Body of pancreas (tissue), 4 donors: ENCODE data around the gene KCNJ3. TPM values are rescaled to one million over a fixed set of nuclear protein-coding genes. Genes with fewer than 3 reads are reported as not detected.

Experiments
- ATAC-seq: fragments of 150-250 bp; one replicate; pipeline ENCODE4 v1.9.1; 2016
- DNase-seq, 4 donors: peaks; one replicate each; pipeline ENCODE4 v3.0.0-alpha.2; 2019
- H3K27ac ChIP-seq, 4 donors: fragments of 200-600 bp; sonication (generic); 1 replicate in 3 of 4; 2 replicates in 1 of 4; pipeline versions ENCODE4 v1.5.1 to v1.6.1; 2016 to 2019; ENCODE audit warnings: mild to moderate bottlenecking in 1 of 4, mixed read lengths in 1 of 4, moderate library complexity in 1 of 4
- H3K27me3 ChIP-seq, 2 donors: fragments of 200-600 bp; sonication (generic); one replicate each; pipeline ENCODE4 v1.6.0; 2016; ENCODE audit warnings: mild to moderate bottlenecking in 1 of 2
- H3K36me3 ChIP-seq, 2 donors: fragments of 200-600 bp; sonication (generic); replicated peaks in 1 of 2; 2 replicates each; pipeline ENCODE4 v1.5.1; 2016; ENCODE audit warnings: low read depth in 2 of 2; ENCODE audit not compliant: insufficient read depth in 1 of 2
- H3K4me1 ChIP-seq: fragments of 200-600 bp; sonication (generic); one replicate; pipeline ENCODE4 v1.6.0; 2016
- H3K4me3 ChIP-seq, 2 donors: fragments of 200-600 bp; sonication (generic); 1 replicate in 1 of 2; 2 replicates in 1 of 2; pipeline ENCODE4 v1.5.1; 2016 to 2019
- H3K9me3 ChIP-seq, 3 donors: fragments of 200-600 bp; sonication (generic); 1 replicate in 2 of 3; 2 replicates in 1 of 3; pipeline ENCODE4 v1.5.1; 2016
- POLR2A ChIP-seq, 3 donors: fragments of 450-650 bp; IDR thresholded peaks; one replicate each; pipeline ENCODE4 v1.6.1; 2016; ENCODE audit warnings: antibody characterized with exemption in 3 of 3, mild to moderate bottlenecking in 2 of 3
- WGBS, 2 donors: methylation state at CpG; one replicate each; pipeline ENCODE4 v1.1.5; 2017; 5-methylcytosine and 5-hydroxymethylcytosine counted together
- intact Hi-C: fragments of 100-400 bp; cut with DNase I; formaldehyde crosslinking; loops from one replicate; pipeline ENCODE4 v1.15.1; 2023
- total RNA-seq, 2 donors: library from RNA; depleted of rRNA; stranded (reverse); fragments of >200 nt; gene quantifications; one replicate each; pipeline ENCODE4 v1.1.0, GENCODE V29; 2016
- TF ChIP-seq, protein P1 (sequence below), 7 experiments: fragments of 450-650 bp in 4 of 7; fragments of 200-600 bp in 3 of 7; sonication (generic) in 3 of 7; IDR thresholded peaks; one replicate each; pipeline ENCODE4 v1.5.1; 2016 to 2019; ENCODE audit warnings: antibody characterized with exemption in 7 of 7

The KCNJ3 gene
- total RNA-seq, 2 donors from 2014 or later, result 0.33 to 0.78 TPM

DNA sequence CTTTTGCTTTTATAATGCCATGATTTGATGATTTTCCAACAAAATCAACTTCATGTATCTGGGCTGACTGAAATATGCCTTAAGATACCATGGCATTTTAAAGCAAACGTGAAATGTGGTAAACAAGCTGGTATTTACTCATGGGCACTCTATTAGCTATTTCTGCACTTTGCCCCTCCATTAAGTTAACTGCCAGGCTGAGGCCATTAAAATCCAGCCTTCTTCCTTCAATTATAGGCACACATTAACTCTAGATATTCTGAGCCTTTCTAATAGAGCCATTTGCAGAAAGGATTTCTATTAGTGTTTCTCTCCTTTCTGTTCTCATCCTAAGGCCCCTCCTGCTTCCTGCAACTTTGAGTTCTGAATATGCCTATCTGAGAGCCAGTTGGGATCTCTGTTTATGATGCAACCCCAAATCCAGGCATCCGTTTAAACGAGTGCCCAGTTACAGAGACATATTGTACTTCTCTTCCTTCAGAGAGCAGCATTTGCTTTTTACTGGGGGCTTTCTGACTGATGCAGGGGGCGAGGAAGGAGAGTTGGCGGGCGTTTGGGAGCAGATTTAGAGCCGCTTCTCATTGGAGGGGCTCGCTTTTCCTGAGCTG lies 1.6 kb upstream of the KCNJ3 start:
- no peak for DNase-seq
- TF ChIP-seq POLR2A (IDR thresholded peaks at IDR 0.05), result no peak
- TF ChIP-seq, protein P1, sequence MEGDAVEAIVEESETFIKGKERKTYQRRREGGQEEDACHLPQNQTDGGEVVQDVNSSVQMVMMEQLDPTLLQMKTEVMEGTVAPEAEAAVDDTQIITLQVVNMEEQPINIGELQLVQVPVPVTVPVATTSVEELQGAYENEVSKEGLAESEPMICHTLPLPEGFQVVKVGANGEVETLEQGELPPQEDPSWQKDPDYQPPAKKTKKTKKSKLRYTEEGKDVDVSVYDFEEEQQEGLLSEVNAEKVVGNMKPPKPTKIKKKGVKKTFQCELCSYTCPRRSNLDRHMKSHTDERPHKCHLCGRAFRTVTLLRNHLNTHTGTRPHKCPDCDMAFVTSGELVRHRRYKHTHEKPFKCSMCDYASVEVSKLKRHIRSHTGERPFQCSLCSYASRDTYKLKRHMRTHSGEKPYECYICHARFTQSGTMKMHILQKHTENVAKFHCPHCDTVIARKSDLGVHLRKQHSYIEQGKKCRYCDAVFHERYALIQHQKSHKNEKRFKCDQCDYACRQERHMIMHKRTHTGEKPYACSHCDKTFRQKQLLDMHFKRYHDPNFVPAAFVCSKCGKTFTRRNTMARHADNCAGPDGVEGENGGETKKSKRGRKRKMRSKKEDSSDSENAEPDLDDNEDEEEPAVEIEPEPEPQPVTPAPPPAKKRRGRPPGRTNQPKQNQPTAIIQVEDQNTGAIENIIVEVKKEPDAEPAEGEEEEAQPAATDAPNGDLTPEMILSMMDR (IDR thresholded peaks at IDR 0.05), result no peak
- no peaks in the 10 kb centered on the region for H3K9me3 ChIP-seq
- no peak overlapping the region for H3K27ac ChIP-seq
- ATAC-seq, result no peak
- peaks cover 20% of the 10 kb centered on the region for H3K4me1 ChIP-seq
- WGBS, 2 donors, result 15 to 20% methylated on average over 4 to 8 of the region's 8 CpGs
- no peaks in the 10 kb centered on the region for H3K36me3 ChIP-seq
- H3K4me3 ChIP-seq, result peak overlapping the region in 1 of 2 donors; percentile 39
- no peaks in the 10 kb centered on the region for H3K27me3 ChIP-seq
- intact Hi-C loops, result no loop called here

DNA sequence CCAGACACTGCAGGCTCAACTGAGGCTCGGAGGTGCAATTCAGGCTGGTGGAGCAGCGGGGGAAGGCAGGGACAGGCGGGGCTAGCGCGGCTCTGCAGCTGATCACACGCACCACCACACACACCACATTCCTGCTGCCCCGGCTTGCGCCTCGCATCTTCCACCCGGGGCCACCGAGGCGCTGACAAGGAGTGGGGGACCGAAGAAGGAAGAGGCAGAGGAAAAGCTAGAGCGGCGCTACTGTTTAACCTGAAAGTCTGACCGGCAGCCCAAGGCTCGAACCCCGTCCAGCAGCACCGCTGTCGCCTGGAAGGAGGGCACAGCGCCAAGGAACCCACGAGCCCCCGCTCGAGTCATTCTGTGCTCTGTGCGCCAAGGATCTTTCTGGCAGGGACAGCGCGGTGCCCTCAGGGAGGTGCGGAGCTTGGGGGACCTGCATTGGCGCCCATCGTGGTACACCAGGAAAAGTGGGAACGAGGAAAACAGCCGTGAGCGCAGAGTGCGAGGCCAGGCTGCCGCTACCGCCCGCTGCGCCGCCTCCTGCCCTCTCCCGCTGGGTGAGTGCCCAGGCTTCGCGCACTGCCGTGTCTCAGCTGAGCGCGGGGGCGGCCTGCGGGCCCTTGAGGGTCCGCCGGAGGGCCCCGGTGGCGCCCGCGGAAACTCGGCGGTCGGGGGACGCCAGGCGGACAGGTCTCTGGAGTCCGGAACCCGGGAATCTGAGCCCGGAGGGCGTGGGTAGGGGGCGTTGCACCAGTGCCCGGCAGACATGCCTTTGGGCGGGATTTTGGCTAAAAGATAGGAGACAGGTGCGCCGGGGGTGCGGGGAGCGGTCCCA lies 860 bp upstream of the KCNJ3 start:
- no peak overlapping the region for H3K27ac ChIP-seq
- ATAC-seq, result peak; percentile 69
- WGBS, 2 donors, result 1 to 2% methylated on average over 35 to 68 of the region's 69 CpGs
- intact Hi-C loops, result no loop called here
- peak overlapping the region; percentile 32 to 39 for H3K4me3 ChIP-seq
- H3K36me3 ChIP-seq, result no peaks in the 10 kb centered on the region
- H3K27me3 ChIP-seq, result no peaks in the 10 kb centered on the region
- no peak for TF ChIP-seq POLR2A (IDR thresholded peaks at IDR 0.05)
- TF ChIP-seq, protein P1 (IDR thresholded peaks at IDR 0.05), result no peak
- DNase-seq, result peak; percentile 23 to 56 (median 32)
- peaks cover 20% of the 10 kb centered on the region for H3K4me1 ChIP-seq
- no peaks in the 10 kb centered on the region for H3K9me3 ChIP-seq

DNA sequence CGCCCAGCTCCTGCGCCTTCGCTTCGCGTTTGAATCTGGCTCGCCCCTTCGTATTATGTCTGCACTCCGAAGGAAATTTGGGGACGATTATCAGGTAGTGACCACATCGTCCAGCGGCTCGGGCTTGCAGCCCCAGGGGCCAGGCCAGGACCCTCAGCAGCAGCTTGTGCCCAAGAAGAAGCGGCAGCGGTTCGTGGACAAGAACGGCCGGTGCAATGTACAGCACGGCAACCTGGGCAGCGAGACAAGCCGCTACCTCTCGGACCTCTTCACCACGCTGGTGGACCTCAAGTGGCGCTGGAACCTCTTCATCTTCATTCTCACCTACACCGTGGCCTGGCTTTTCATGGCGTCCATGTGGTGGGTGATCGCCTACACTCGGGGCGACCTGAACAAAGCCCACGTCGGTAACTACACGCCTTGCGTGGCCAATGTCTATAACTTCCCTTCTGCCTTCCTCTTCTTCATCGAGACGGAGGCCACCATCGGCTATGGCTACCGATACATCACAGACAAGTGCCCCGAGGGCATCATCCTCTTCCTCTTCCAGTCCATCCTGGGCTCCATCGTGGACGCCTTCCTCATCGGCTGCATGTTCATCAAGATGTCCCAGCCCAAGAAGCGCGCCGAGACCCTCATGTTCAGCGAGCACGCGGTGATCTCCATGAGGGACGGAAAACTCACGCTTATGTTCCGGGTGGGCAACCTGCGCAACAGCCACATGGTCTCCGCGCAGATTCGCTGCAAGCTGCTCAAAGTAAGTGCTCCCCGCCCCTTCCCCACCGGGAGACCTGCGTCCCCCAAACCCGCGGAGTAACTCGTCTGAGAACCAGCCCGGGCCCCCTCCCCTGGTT lies 453 bp downstream of the KCNJ3 start:
- Histone ChIP-seq H3K4me1 (peaks cover 20% of the 10 kb centered on the region), H3K9me3 (no peaks in the 10 kb centered on the region), H3K27me3 (no peaks in the 10 kb centered on the region), H3K4me3 (peak overlapping the region; percentile 28 to 32), H3K27ac (peak overlapping the region in 1 of 4 donors; percentile 37), H3K36me3 (no peaks in the 10 kb centered on the region)
- no peak for TF ChIP-seq POLR2A (IDR thresholded peaks at IDR 0.05)
- TF ChIP-seq, protein P1 (IDR thresholded peaks at IDR 0.05), result no peak
- DNase-seq (peak in 1 of 4 donors; percentile 31), ATAC-seq (peak; percentile 36)
- intact Hi-C loops, result no loop called here
- WGBS, 2 donors, result 4 to 9% methylated on average over 38 to 60 of the region's 60 CpGs

DNA sequence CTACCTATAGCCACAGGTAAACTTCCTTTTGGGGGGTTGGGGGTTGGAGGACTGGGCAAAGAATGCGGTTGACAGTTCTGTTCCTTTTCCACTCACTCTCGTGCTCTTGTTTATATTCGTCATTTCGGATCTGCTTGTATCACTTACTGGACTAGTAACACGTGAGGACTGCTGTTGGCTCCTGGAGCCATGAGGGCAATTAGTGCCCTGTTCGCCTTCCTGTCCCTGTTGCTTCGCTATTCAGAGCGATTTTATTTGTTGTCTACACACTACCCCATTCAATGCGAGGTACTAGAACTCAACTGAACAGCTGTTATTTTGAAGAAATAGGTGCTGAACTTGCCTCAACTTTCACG lies 1.1 kb downstream of the KCNJ3 start:
- H3K27ac ChIP-seq, result no peak overlapping the region
- 24 to 25% methylated on average over 10 of the region's 10 CpGs for WGBS, 2 donors
- peak in 1 of 3 donors; percentile 37 for TF ChIP-seq POLR2A (IDR thresholded peaks at IDR 0.05)
- TF ChIP-seq, protein P1 (IDR thresholded peaks at IDR 0.05), result no peak
- DNase-seq, result peak in 2 of 4 donors; percentile 38 to 48
- peaks cover 20% of the 10 kb centered on the region for H3K4me1 ChIP-seq
- peak; percentile 49 for ATAC-seq
- intact Hi-C loops, result no loop called here
- H3K9me3 ChIP-seq, result no peaks in the 10 kb centered on the region
- no peaks in the 10 kb centered on the region for H3K27me3 ChIP-seq
- H3K36me3 ChIP-seq, result no peaks in the 10 kb centered on the region
- peak overlapping the region in 1 of 2 donors; percentile 32 for H3K4me3 ChIP-seq
